Naive thymus-derived CD4-positive, alpha-beta T cell (primary cell): ENCODE data around the gene RNF166. TPM values are rescaled to one million over a fixed set of nuclear protein-coding genes. Genes with fewer than 3 reads are reported as not detected.
A peak's percentile ranks its signal among the peaks of the same experiment; 100 is the strongest.

ENCODE experiments used
- ATAC-seq: fragments of 150-1000 bp; cut with Tn5 transposase; 2 replicates; pipeline ENCODE4 v1.10.0; 2021; ENCODE audit warnings: mild to moderate bottlenecking, moderate library complexity
- CTCF ChIA-PET: fragments of 350-600 bp; sonication (Branson Sonifier 250); formaldehyde crosslinking; loops from one replicate; lab custom pipeline; 2021; ENCODE audit warnings: antibody characterized with exemption; lab: Charles Lee
- POLR2A ChIA-PET: fragments of 350-600 bp; sonication (Branson Sonifier 250); formaldehyde crosslinking; loops from one replicate; lab custom pipeline; 2021; ENCODE audit warnings: antibody characterized with exemption, inconsistent platforms; lab: Charles Lee
- DNase-seq, 9 donors: peaks; one replicate each; pipeline versions ENCODE4 v3.0.0 to v3.0.0-alpha.2; 2020 to 2022; ENCODE audit warnings: mixed read lengths in 1 of 9
- H3K27ac ChIP-seq: one replicate; pipeline ENCODE4 v1.7.0; 2013; ENCODE audit warnings: mild to moderate bottlenecking, low read depth, low read length, moderate library complexity
- H3K27me3 ChIP-seq, 2 donors: one replicate each; pipeline ENCODE4 v1.7.0; 2013; ENCODE audit warnings: low read length in 2 of 2, mild to moderate bottlenecking in 2 of 2, moderate library complexity in 2 of 2; ENCODE audit not compliant: control insufficient read depth in 2 of 2, insufficient read depth in 2 of 2
- H3K36me3 ChIP-seq, 3 experiments: 1 replicate in 2 of 3; 2 replicates in 1 of 3; pipeline ENCODE4 v1.7.0; 2013; ENCODE audit warnings: low read length in 3 of 3, mild to moderate bottlenecking in 3 of 3, moderate library complexity in 1 of 3; ENCODE audit not compliant: insufficient read depth in 3 of 3, control insufficient read depth in 2 of 3
- H3K4me1 ChIP-seq, 2 donors: one replicate each; pipeline ENCODE4 v1.7.0; 2013; ENCODE audit warnings: low read length in 2 of 2, mild to moderate bottlenecking in 2 of 2, moderate library complexity in 1 of 2; ENCODE audit not compliant: control insufficient read depth in 2 of 2, insufficient read depth in 2 of 2
- H3K4me3 ChIP-seq: 2 replicates; pipeline ENCODE4 v1.7.0; 2013; ENCODE audit warnings: mild to moderate bottlenecking, low read length
- H3K9me3 ChIP-seq, 3 experiments: 1 replicate in 2 of 3; 2 replicates in 1 of 3; pipeline ENCODE4 v1.7.0; 2013; ENCODE audit warnings: low read length in 3 of 3; ENCODE audit not compliant: control insufficient read depth in 2 of 3
- H3K27ac Mint-ChIP-seq, 9 donors: one replicate each; pipeline ENCODE4 v1.8.0; 2020 to 2022; ENCODE audit warnings: mixed read lengths in 9 of 9, mild to moderate bottlenecking in 8 of 9, moderate library complexity in 5 of 9, inconsistent platforms in 2 of 9
- H3K27me3 Mint-ChIP-seq, 5 donors: one replicate each; pipeline ENCODE4 v1.8.0; 2021 to 2022; ENCODE audit warnings: mixed read lengths in 5 of 5, mild to moderate bottlenecking in 1 of 5
- H3K36me3 Mint-ChIP-seq, 5 donors: one replicate each; pipeline ENCODE4 v1.8.0; 2020 to 2022; ENCODE audit warnings: mixed read lengths in 5 of 5, mild to moderate bottlenecking in 3 of 5, inconsistent platforms in 1 of 5
- H3K4me1 Mint-ChIP-seq, 7 donors: one replicate each; pipeline ENCODE4 v1.8.0; 2020 to 2022; ENCODE audit warnings: mixed read lengths in 7 of 7, mild to moderate bottlenecking in 3 of 7, inconsistent platforms in 1 of 7
- H3K4me3 Mint-ChIP-seq, 10 donors: one replicate each; pipeline ENCODE4 v1.8.0; 2020 to 2022; ENCODE audit warnings: mild to moderate bottlenecking in 10 of 10, mixed read lengths in 10 of 10, moderate library complexity in 6 of 10, inconsistent platforms in 2 of 10
- H3K9me3 Mint-ChIP-seq, 11 donors: one replicate each; pipeline ENCODE4 v1.8.0; 2020 to 2022; ENCODE audit warnings: mixed read lengths in 11 of 11, mild to moderate bottlenecking in 4 of 11, inconsistent platforms in 1 of 11, moderate library complexity in 1 of 11
- intact Hi-C, 2 donors: fragments of 100-400 bp; cut with micrococcal nuclease; formaldehyde crosslinking; loops; one replicate each; pipeline ENCODE4 v1.15.1; 2023
- polyA plus RNA-seq, 2 donors: library from polyadenylated mRNA; unstranded; fragments of 300-500 nt; fragmentation: Illumina TruSeq; gene quantifications; one replicate each; pipeline ENCODE4 v1.2.3, GENCODE V29; 2021
- total RNA-seq, 6 experiments: library from RNA in 5 of 6; stranded (reverse) in 5 of 6; gene quantifications; 1 replicate in 5 of 6; 2 replicates in 1 of 6; pipeline ENCODE4 v1.2.3 and lab custom pipeline; 2021 to 2026

The RNF166 gene
- total and polyA plus RNA-seq, 7 experiments from 2014 or later: 67.7 to 324 (median 100) TPM

DNA sequence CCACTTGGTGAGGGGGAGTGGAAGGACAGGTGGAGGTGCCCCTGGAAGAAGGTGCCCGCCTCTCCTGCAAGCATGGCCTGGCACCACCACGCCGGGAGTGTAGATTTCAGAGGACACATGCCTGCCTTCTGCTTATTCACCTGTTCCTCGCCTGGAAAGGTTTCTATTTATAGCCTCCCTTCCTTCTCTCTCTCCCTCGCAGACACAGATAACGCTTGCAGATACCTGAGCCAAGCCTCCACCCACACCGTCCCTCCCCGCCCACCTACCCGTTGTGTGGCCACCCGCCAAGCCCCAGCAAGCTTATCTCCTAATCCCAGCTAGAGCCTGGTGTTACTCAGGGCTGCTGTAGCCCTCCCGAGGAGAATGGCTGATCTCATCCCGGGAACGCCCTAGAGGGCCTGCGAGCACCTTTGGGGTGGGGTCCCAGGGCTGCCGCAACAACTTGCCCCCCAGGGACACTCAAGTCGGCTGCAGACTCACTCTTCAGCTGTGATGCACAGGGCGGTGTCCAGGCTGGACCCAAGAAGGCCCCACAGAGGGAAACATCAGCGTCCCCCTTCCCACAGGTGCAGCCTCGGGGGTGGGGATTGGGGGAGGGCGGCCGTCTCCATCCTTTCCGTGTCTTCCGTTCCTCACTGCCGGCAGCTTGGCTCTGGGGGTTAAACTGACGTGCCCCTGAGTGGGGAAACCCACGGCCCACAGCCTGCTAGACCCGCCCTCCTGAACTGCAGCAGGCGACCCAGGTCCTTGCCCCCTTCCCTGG, 18.0 kb downstream of the RNF166 start:
- H3K4me3 ChIP-seq: no peak overlapping the region
- H3K27me3 ChIP-seq: no peaks in the 10 kb centered on the region
- H3K36me3 Mint-ChIP-seq: peaks cover 0 to 7% (median 0%) of the 10 kb centered on the region in 5 donors
- H3K27me3 Mint-ChIP-seq: no peaks in the 10 kb centered on the region
- intact Hi-C loops: loop anchor here (5.0 to 10.0 kb wide), 2 partner anchors 114 to 233 kb away; partner anchors contain the start of genes CDT1 (in 1 of the 2) and ZFPM1 (in 1 of the 2)
- DNase-seq (no peak), ATAC-seq (no peak)
- no peaks in the 10 kb centered on the region for H3K9me3 ChIP-seq
- H3K27ac Mint-ChIP-seq: peak overlapping the region in 3 of 9 donors; percentile 10 to 90 (median 77)
- H3K9me3 Mint-ChIP-seq: peaks cover 0 to 6% (median 0%) of the 10 kb centered on the region in 11 donors
- peaks cover 29 to 54% of the 10 kb centered on the region in 2 donors for H3K4me1 ChIP-seq
- peaks cover 16 to 76% (median 62%) of the 10 kb centered on the region in 7 donors for H3K4me1 Mint-ChIP-seq
- ChIA-PET CTCF (no interaction called here), POLR2A (interaction anchor here (0.5 to 10.2 kb wide), 3 partner anchors 13 to 51 kb away, joined by 3 to 134 read pairs (median 8); partner anchors contain the start of genes CTU2 and RNF166)
- H3K4me3 Mint-ChIP-seq: peak overlapping the region in 6 of 10 donors; percentile 8 to 39 (median 18)
- H3K36me3 ChIP-seq: no peaks in the 10 kb centered on the region
- H3K27ac ChIP-seq: no peak overlapping the region

DNA sequence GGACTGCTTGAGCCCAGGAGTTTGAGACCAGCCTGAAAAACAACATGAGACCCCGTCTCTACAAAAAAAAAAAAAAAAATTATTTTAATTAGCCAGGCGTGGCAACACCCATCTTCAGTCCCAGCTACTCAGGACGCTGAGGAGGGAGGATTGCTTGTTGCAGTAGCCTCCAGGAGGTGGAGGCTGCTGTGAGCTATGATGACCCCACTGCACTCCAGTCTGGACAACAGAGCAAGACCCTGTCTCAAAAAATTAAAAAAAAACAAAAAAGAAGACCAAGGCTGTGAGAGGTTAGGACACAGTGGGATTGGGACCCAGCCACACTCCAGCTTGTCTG, 18.6 kb downstream of the RNF166 start:
- Histone ChIP-seq H3K36me3 (no peaks in the 10 kb centered on the region), H3K4me3 (no peak overlapping the region), H3K4me1 (peaks cover 24 to 49% of the 10 kb centered on the region in 2 donors), H3K27ac (no peak overlapping the region), H3K9me3 (no peaks in the 10 kb centered on the region), H3K27me3 (no peaks in the 10 kb centered on the region)
- ChIA-PET POLR2A (interaction anchor here (1.0 to 10.2 kb wide), 3 partner anchors 13 to 35 kb away, joined by 4 to 134 read pairs (median 8); partner anchors contain the start of genes CTU2 and RNF166), CTCF (interaction anchor here (3.7 kb wide), 1 partner anchor 13 kb away, joined by 17 read pairs; no protein-coding TSS in a partner anchor)
- peaks cover 0 to 6% (median 0%) of the 10 kb centered on the region in 11 donors for H3K9me3 Mint-ChIP-seq
- H3K4me3 Mint-ChIP-seq: peak overlapping the region in 3 of 10 donors; percentile 33 to 87 (median 39)
- ATAC-seq (no peak), DNase-seq (no peak)
- H3K36me3 Mint-ChIP-seq: peaks cover 0 to 7% (median 0%) of the 10 kb centered on the region in 5 donors
- peaks cover 13 to 76% (median 59%) of the 10 kb centered on the region in 7 donors for H3K4me1 Mint-ChIP-seq
- no peak overlapping the region for H3K27ac Mint-ChIP-seq
- intact Hi-C loops: loop anchor here (2.0 to 10.0 kb wide), 3 partner anchors 115 to 235 kb away; partner anchors contain the start of genes ZFPM1 (in 2 of the 2) and CDT1 (in 1 of the 2)
- H3K27me3 Mint-ChIP-seq: no peaks in the 10 kb centered on the region

DNA sequence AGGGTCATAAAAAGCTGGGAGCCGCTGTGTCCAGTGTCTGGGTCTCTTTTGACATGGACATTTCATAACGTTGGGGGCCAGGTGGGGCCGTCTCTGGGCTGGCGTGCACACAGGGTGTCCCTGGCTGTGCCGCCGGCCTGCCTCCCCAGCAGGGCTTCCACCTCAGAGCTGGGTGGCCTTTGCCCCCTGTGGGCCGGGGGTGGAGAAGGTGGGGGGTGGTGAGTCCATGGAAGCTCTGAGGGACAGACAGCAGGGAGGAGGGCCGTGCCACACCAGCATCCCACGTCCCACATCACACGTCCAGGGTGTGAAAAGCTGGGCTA, 19.0 kb downstream of the RNF166 start:
- Mint-ChIP-seq H3K9me3 (peaks cover 0 to 6% (median 0%) of the 10 kb centered on the region in 11 donors), H3K36me3 (peaks cover 0 to 9% (median 0%) of the 10 kb centered on the region in 5 donors), H3K27me3 (no peaks in the 10 kb centered on the region), H3K4me1 (peaks cover 17 to 76% (median 58%) of the 10 kb centered on the region in 7 donors), H3K27ac (no peak overlapping the region), H3K4me3 (peak overlapping the region in 8 of 10 donors; percentile 25 to 87 (median 74))
- ChIA-PET CTCF (interaction anchor here (3.7 kb wide), 1 partner anchor 14 kb away, joined by 17 read pairs; no protein-coding TSS in a partner anchor), POLR2A (interaction anchor here (1.0 to 10.2 kb wide), 4 partner anchors 9 to 34 kb away, joined by 4 to 134 read pairs (median 6); partner anchors contain the start of genes CTU2 and RNF166)
- no peak overlapping the region for H3K27ac ChIP-seq
- H3K27me3 ChIP-seq: no peaks in the 10 kb centered on the region
- H3K4me3 ChIP-seq: no peak overlapping the region
- peaks cover 22 to 48% of the 10 kb centered on the region in 2 donors for H3K4me1 ChIP-seq
- no peaks in the 10 kb centered on the region for H3K9me3 ChIP-seq
- H3K36me3 ChIP-seq: no peaks in the 10 kb centered on the region
- intact Hi-C loops: loop anchor here (2.0 to 10.0 kb wide), 3 partner anchors 115 to 234 kb away; partner anchors contain the start of genes ZFPM1 (in 2 of the 2) and CDT1 (in 1 of the 2)
- ATAC-seq (no peak), DNase-seq (no peak)

DNA sequence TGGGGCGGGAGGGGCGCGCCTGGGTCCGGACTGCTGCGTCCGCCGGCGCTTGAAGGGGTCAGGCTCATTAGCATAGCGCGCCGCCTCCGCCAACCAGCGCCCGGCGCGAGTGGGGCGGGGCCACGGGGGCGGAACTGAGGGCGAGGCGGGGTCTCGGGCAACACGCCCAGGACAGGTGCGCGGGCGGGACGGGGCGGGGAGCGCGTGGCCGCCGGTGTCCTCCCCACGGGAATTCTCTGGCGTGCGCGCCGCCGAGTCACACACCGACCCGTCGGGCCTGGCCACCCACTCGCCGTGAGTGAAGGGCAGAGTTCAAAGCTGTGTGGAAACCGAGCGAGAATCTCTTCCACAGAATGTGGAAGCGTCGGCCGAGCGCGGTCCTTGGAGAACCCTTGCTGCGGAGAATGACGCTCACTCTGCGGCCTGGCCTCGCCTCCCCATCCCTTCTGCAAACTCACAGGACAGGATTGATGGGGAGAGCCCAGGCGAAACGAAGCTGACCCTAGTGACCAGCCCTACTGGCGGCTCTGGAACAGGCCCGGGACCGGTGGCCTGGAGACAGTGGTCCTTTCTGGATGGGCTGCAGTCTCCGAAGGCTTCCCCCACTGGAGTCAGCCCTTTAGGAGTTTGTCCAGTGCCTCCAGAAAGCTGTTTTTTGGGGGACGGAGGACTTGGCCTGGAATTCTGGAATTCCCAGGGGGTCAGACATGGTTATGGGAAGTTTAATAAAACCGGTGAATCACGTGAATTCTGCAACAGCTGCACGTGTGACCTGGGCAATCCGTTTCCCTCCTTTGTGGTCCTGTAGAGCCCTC, 19.6 kb downstream of the RNF166 start, which contains the start of gene SNAI3:
Gene SNAI3, minus strand, starts transcription at position 69 of the 815 bp plus-strand sequence. CDS start 101 bp downstream, outside the sequence.
- no peaks in the 10 kb centered on the region for H3K27me3 Mint-ChIP-seq
- ChIA-PET CTCF (interaction anchor here (3.7 kb wide), 1 partner anchor 14 kb away, joined by 17 read pairs; no protein-coding TSS in a partner anchor), POLR2A (interaction anchor here (1.0 to 10.2 kb wide), 5 partner anchors 9 to 34 kb away, joined by 4 to 134 read pairs (median 8); partner anchors contain the start of genes CTU2 and RNF166)
- H3K27ac Mint-ChIP-seq: peak within 1 kb of the TSS in 8 of 9 donors; percentile 6 to 81 (median 63)
- ATAC-seq: peak; percentile 91
- H3K4me3 Mint-ChIP-seq: peak within 1 kb of the TSS; percentile 72 to 87 (median 81)
- Histone ChIP-seq H3K4me1 (peaks cover 21 to 48% of the 10 kb centered on the region in 2 donors), H3K27me3 (no peaks in the 10 kb centered on the region), H3K27ac (peak within 1 kb of the TSS; percentile 77), H3K9me3 (no peaks in the 10 kb centered on the region), H3K36me3 (no peaks in the 10 kb centered on the region), H3K4me3 (peak within 1 kb of the TSS; percentile 85)
- peaks cover 0 to 9% (median 0%) of the 10 kb centered on the region in 5 donors for H3K36me3 Mint-ChIP-seq
- DNase-seq: peak; percentile 69 to 96 (median 80)
- peaks cover 23 to 76% (median 59%) of the 10 kb centered on the region in 7 donors for H3K4me1 Mint-ChIP-seq
- H3K9me3 Mint-ChIP-seq: peaks cover 0 to 6% (median 0%) of the 10 kb centered on the region in 11 donors
- intact Hi-C loops: loop anchor here (1.0 to 10.0 kb wide), 6 partner anchors 15 to 234 kb away; partner anchors contain the start of genes CYBA (in 2 of the 2), MVD (in 2 of the 2), ZFPM1 (in 2 of the 2) and CDT1 (in 1 of the 2)

DNA sequence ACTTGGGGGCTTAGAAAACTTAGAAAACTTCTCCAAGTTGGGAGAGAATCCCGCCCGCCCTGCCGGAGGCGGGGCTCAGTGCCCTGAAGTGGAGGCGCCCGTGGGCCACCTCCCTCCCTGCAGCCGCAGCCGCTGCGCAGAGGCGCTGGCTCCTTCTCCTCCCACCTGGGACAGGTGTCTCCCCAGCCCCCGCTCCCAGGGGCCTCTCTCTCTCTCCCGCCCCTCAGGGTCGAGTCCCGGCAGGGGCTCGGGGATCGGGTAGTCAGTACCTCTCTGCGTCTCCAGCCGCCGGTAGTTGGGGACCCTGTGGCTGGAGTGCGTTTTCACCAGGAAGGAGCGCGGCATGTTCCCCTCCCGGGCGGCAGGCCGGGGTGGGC, 20.2 kb downstream of the RNF166 start:
- ATAC-seq (peak; percentile 48), DNase-seq (peak in 3 of 9 donors; percentile 47 to 60 (median 53))
- Mint-ChIP-seq H3K27me3 (no peaks in the 10 kb centered on the region), H3K9me3 (peaks cover 0 to 6% (median 0%) of the 10 kb centered on the region in 11 donors), H3K4me3 (peak overlapping the region; percentile 72 to 87 (median 81)), H3K36me3 (peaks cover 0 to 10% (median 0%) of the 10 kb centered on the region in 5 donors), H3K4me1 (peaks cover 27 to 74% (median 57%) of the 10 kb centered on the region in 7 donors), H3K27ac (peak overlapping the region in 5 of 9 donors; percentile 45 to 81 (median 67))
- Histone ChIP-seq H3K27me3 (no peaks in the 10 kb centered on the region), H3K9me3 (no peaks in the 10 kb centered on the region), H3K36me3 (peaks cover 0 to under 1% (median 0%) of the 10 kb centered on the region in 3 experiments), H3K4me3 (peak overlapping the region; percentile 85), H3K4me1 (peaks cover 21 to 48% of the 10 kb centered on the region in 2 donors), H3K27ac (peak overlapping the region; percentile 77)
- intact Hi-C loops: loop anchor here (1.0 to 10.0 kb wide), 6 partner anchors 15 to 233 kb away; partner anchors contain the start of genes CYBA (in 2 of the 2), MVD (in 2 of the 2), ZFPM1 (in 2 of the 2) and CDT1 (in 1 of the 2)
- ChIA-PET POLR2A (interaction anchor here (1.3 to 10.2 kb wide), 4 partner anchors 10 to 19 kb away, joined by 4 to 134 read pairs (median 10); partner anchors contain the start of genes CTU2 and RNF166), CTCF (interaction anchor here (3.7 kb wide), 1 partner anchor 15 kb away, joined by 17 read pairs; no protein-coding TSS in a partner anchor)
